Panc1 (cell line): Measurements from ENCODE around the gene LRIT1. TPM values are rescaled to one million over a fixed set of nuclear protein-coding genes. Genes with fewer than 3 reads are reported as not detected.
A peak's percentile ranks its signal among the peaks of the same experiment; 100 is the strongest.

Experiments
- ATAC-seq: fragments of 200-7000 bp; cut with Tn5 transposase; 2 replicates; pipeline ENCODE4 v1.9.1; 2020; ENCODE audit warnings: mild to moderate bottlenecking, moderate library complexity
- BruUV-seq: library from RNA; stranded (reverse); fragments of 400-500 nt; replicated peaks from 2 replicates; lab custom pipeline; 2021; lab: Mats Ljungman, UMichigan
- CTCF ChIA-PET: fragments of 300-600 bp; sonication (Branson Sonifier 250); formaldehyde crosslinking; loops from one replicate; lab custom pipeline; 2022; ENCODE audit warnings: antibody characterized with exemption; lab: Charles Lee
- POLR2A ChIA-PET: fragments of 300-600 bp; sonication (Branson Sonifier 250); formaldehyde crosslinking; loops from one replicate; lab custom pipeline; 2022; ENCODE audit warnings: antibody characterized with exemption; lab: Charles Lee
- DNase-seq: peaks from one replicate; pipeline ENCODE4 v3.0.0-alpha.2; 2010; ENCODE audit warnings: low read depth, low spot score
- H3K27ac ChIP-seq: 2 replicates; pipeline ENCODE4 v1.5.1; 2011; ENCODE audit warnings: mild to moderate bottlenecking, low read length, inconsistent platforms
- H3K27me3 ChIP-seq: fragments of 200-500 bp; sonication (Bioruptor generic); 2 replicates; pipeline ENCODE4 v1.6.0; 2014; ENCODE audit warnings: low read length, inconsistent platforms; ENCODE audit not compliant: control insufficient read depth, insufficient read depth
- H3K36me3 ChIP-seq: fragments of 200-500 bp; sonication (Bioruptor generic); 2 replicates; pipeline ENCODE4 v1.5.1; 2014; ENCODE audit warnings: inconsistent platforms, mild to moderate bottlenecking, low read length, moderate library complexity; ENCODE audit not compliant: control insufficient read depth, insufficient read depth
- H3K4me1 ChIP-seq: 2 replicates; pipeline ENCODE4 v1.5.1; 2011; ENCODE audit warnings: inconsistent platforms, mild to moderate bottlenecking, low read length, moderate library complexity; ENCODE audit not compliant: control insufficient read depth, insufficient read depth
- H3K4me3 ChIP-seq, 2 experiments: 2 replicates each; pipeline ENCODE4 v1.5.1; 2011 to 2012; ENCODE audit warnings: low read depth in 2 of 2, low read length in 2 of 2, mild to moderate bottlenecking in 2 of 2, inconsistent platforms in 1 of 2, moderate library complexity in 1 of 2
- H3K9me3 ChIP-seq: fragments of 200-500 bp; sonication (Bioruptor generic); 2 replicates; pipeline ENCODE4 v1.5.1; 2014; ENCODE audit warnings: low read depth, mild to moderate bottlenecking, inconsistent platforms, low read length, moderate library complexity; ENCODE audit not compliant: control insufficient read depth, insufficient read depth
- POLR2AphosphoS5 ChIP-seq: IDR thresholded peaks from 2 replicates; pipeline ENCODE4 v1.6.1; 2012; ENCODE audit warnings: mild to moderate bottlenecking, low read depth, low read length, moderate library complexity
- TCF7L2 ChIP-seq: IDR thresholded peaks from 2 replicates; pipeline ENCODE4 v1.6.1; 2011; ENCODE audit warnings: mild to moderate bottlenecking, low read depth, low read length, inconsistent platforms
- in situ Hi-C: cut with HindIII; loops from 2 replicates; pipeline ENCODE4 v1.10.0; 2016; ENCODE audit warnings: low sequenced_read_pairs, low pct_unique_long_range_greater_than_20kb
- intact Hi-C: fragments of 100-400 bp; cut with micrococcal nuclease; formaldehyde crosslinking; loops from one replicate; pipeline ENCODE4 v1.10.0; 2022; ENCODE audit not compliant: unreplicated experiment
- total RNA-seq: library from RNA; stranded (reverse); gene quantifications from one replicate; pipeline ENCODE4 v1.2.1, GENCODE V29; 2021; ENCODE audit not compliant: unreplicated experiment
- TF ChIP-seq, protein P1 (sequence below): fragments of 450-650 bp; IDR thresholded peaks from 2 replicates; pipeline ENCODE4 v1.5.1; 2017; ENCODE audit warnings: mild to moderate bottlenecking
- TF ChIP-seq, protein P2 (sequence below), 2 experiments: IDR thresholded peaks; 2 replicates each; pipeline ENCODE4 v1.6.1; 2011 to 2012; ENCODE audit warnings: low read depth in 2 of 2, control low read depth in 1 of 2, low read length in 1 of 2, mild to moderate bottlenecking in 1 of 2, moderate library complexity in 1 of 2; ENCODE audit not compliant: insufficient read depth in 1 of 2

LRIT1 gene
- total RNA-seq, 1 experiment from 2014 or later: not detected

DNA sequence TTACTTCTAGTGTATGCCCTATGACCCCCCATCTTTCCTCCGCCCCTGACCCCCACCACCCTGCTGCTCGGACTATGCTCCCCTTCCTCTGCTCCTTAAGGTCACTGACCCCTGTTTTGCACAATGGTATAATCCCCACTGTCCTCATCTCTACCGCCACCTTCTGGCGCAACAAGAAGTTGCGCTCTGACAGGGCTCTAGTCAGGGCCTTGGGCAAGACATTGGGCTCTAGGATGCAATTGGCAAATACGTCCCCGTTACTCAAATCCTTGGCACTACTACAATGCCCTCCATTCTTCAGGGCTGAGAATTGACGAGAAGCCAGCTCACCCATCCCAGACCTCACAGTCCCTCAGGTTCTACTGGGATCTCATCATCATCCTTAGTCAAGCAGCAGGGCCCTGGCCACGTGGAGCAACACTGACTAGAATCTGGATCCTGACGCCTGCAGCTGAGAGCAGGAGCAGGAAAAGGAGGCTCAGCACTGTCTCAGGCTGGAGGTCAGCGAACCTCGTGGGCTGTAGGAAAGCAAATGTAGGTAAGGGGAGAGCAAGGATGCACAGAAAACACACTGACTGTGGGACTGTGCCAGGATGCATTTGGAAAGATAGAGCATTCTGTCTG is 26.6 kb downstream of the LRIT1 start:
- H3K27ac ChIP-seq: no peak overlapping the region
- DNase-seq: no peak
- no peak for TF ChIP-seq POLR2AphosphoS5
- TF ChIP-seq, protein P1, sequence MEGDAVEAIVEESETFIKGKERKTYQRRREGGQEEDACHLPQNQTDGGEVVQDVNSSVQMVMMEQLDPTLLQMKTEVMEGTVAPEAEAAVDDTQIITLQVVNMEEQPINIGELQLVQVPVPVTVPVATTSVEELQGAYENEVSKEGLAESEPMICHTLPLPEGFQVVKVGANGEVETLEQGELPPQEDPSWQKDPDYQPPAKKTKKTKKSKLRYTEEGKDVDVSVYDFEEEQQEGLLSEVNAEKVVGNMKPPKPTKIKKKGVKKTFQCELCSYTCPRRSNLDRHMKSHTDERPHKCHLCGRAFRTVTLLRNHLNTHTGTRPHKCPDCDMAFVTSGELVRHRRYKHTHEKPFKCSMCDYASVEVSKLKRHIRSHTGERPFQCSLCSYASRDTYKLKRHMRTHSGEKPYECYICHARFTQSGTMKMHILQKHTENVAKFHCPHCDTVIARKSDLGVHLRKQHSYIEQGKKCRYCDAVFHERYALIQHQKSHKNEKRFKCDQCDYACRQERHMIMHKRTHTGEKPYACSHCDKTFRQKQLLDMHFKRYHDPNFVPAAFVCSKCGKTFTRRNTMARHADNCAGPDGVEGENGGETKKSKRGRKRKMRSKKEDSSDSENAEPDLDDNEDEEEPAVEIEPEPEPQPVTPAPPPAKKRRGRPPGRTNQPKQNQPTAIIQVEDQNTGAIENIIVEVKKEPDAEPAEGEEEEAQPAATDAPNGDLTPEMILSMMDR: peak; percentile 69
- H3K4me3 ChIP-seq: no peak overlapping the region
- CTCF ChIA-PET: interaction anchor here (0.6 kb wide), 1 partner anchor 1002 kb away, joined by 4 read pairs; no protein-coding TSS in a partner anchor
- H3K36me3 ChIP-seq: no peaks in the 10 kb centered on the region
- peaks cover 13% of the 10 kb centered on the region for H3K27me3 ChIP-seq
- in situ Hi-C loops (no loop called here), intact Hi-C loops (no loop called here)
- BruUV-seq: no TSS peak
- ATAC-seq: peak; percentile 50; the same call in 1 of the 2 replicates
- H3K4me1 ChIP-seq: no peaks in the 10 kb centered on the region
- H3K9me3 ChIP-seq: no peaks in the 10 kb centered on the region
- POLR2A ChIA-PET: no interaction called here

DNA sequence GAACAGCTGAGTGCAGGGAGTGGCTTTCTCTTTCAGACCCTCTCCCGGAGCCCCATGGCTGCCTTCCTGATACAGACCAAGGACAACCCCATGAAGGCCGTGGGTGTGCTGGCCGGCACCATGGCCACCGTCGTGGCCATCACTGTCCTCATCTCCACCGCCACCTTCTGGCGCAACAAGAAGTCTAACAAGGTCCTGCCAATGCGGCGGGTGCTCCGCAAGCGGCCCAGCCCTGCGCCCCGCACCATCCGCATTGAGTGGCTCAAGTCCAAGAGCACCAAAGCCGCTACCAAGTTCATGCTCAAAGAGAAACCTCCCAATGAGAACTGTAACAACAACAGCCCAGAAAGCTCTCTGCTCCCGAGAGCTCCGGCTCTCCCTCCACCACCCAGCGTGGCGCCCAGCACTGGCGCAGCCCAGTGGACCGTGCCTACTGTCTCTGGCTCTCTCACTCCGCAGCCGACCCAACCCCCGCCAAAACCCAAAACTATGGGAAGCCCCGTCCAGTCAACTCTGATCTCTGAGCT is 27.2 kb downstream of the LRIT1 start:
- Histone ChIP-seq H3K27me3 (peaks cover 19% of the 10 kb centered on the region), H3K4me1 (no peaks in the 10 kb centered on the region), H3K36me3 (no peaks in the 10 kb centered on the region), H3K27ac (no peak overlapping the region), H3K4me3 (no peak overlapping the region), H3K9me3 (no peaks in the 10 kb centered on the region)
- CTCF ChIA-PET: no interaction called here
- no TSS peak for BruUV-seq
- POLR2A ChIA-PET: no interaction called here
- no peak for ATAC-seq
- DNase-seq: no peak
- intact Hi-C loops (no loop called here), in situ Hi-C loops (no loop called here)
- TF ChIP-seq, protein P2, sequence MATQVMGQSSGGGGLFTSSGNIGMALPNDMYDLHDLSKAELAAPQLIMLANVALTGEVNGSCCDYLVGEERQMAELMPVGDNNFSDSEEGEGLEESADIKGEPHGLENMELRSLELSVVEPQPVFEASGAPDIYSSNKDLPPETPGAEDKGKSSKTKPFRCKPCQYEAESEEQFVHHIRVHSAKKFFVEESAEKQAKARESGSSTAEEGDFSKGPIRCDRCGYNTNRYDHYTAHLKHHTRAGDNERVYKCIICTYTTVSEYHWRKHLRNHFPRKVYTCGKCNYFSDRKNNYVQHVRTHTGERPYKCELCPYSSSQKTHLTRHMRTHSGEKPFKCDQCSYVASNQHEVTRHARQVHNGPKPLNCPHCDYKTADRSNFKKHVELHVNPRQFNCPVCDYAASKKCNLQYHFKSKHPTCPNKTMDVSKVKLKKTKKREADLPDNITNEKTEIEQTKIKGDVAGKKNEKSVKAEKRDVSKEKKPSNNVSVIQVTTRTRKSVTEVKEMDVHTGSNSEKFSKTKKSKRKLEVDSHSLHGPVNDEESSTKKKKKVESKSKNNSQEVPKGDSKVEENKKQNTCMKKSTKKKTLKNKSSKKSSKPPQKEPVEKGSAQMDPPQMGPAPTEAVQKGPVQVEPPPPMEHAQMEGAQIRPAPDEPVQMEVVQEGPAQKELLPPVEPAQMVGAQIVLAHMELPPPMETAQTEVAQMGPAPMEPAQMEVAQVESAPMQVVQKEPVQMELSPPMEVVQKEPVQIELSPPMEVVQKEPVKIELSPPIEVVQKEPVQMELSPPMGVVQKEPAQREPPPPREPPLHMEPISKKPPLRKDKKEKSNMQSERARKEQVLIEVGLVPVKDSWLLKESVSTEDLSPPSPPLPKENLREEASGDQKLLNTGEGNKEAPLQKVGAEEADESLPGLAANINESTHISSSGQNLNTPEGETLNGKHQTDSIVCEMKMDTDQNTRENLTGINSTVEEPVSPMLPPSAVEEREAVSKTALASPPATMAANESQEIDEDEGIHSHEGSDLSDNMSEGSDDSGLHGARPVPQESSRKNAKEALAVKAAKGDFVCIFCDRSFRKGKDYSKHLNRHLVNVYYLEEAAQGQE (IDR thresholded peaks at IDR 0.05; ENCODE audit: insufficient read depth in 1 of 2, low read depth in 2 of 2, low read length in 1 of 2): no peak

DNA sequence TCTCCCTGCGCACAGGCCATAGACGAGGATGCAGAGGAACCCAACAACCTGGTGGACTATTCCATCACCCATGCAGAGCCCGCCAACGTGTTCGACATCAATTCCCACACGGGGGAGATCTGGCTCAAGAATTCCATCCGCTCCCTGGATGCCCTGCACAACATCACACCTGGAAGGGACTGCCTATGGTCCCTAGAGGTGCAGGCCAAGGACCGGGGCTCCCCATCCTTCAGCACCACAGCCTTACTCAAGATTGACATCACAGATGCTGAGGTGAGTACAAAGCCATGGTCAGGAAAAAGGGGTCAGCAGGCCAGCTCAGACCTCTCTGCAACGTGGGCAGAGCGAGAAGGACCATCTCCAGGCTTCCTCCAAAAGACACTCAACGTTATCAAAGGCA is 28.3 kb downstream of the LRIT1 start:
- Histone ChIP-seq H3K27me3 (peaks cover 25% of the 10 kb centered on the region), H3K9me3 (no peaks in the 10 kb centered on the region), H3K36me3 (no peaks in the 10 kb centered on the region), H3K4me3 (no peak overlapping the region), H3K4me1 (no peaks in the 10 kb centered on the region), H3K27ac (no peak overlapping the region)
- no TSS peak for BruUV-seq
- POLR2A ChIA-PET: no interaction called here
- TF ChIP-seq, protein P2 (IDR thresholded peaks at IDR 0.05; ENCODE audit: insufficient read depth in 1 of 2, low read depth in 2 of 2, low read length in 1 of 2): no peak
- no peak for TF ChIP-seq TCF7L2
- DNase-seq (no peak), ATAC-seq (no peak)
- intact Hi-C loops: no loop called here
- in situ Hi-C loops: no loop called here
- CTCF ChIA-PET: interaction anchor here (0.7 kb wide), 1 partner anchor 61 kb away, joined by 3 read pairs; no protein-coding TSS in a partner anchor
